Endometrial microvascular endothelial cells (primary cell): ENCODE measurements around the gene SLC4A2. TPM values are rescaled to one million over a fixed set of nuclear protein-coding genes. Genes with fewer than 3 reads are reported as not detected.

Experiments
- in situ Hi-C: cut with HindIII; loops from 2 replicates; pipeline ENCODE4 v1.10.0; 2017; ENCODE audit warnings: low sequenced_read_pairs, low pct_unique_long_range_greater_than_20kb; ENCODE audit errors: inconsistent ontology term
- total RNA-seq: library from RNA; depleted of rRNA; stranded (reverse); fragments of >200 nt; gene quantifications from one replicate; pipeline ENCODE4 v1.2.3, GENCODE V29; 2015; ENCODE audit errors: inconsistent ontology term

Gene SLC4A2
- total RNA-seq, 1 donor from 2014 or later, result 212 TPM

- in situ Hi-C loops, result no loop called here
Measured at GRCh38 chr7:151060416-151061212, 1.2 kb downstream of the SLC4A2 start.

- in situ Hi-C loops, result no loop called here
Measured at GRCh38 chr7:151061213-151062110, 2.1 kb downstream of the SLC4A2 start.

- in situ Hi-C loops, result no loop called here
Measured at GRCh38 chr7:151062111-151062398, 2.7 kb downstream of the SLC4A2 start.

GRCh38 chr7:151062399-151063211 lies 3.2 kb downstream of the SLC4A2 start:
- in situ Hi-C loops, result no loop called here

GRCh38 chr7:151063212-151063561 lies 3.8 kb downstream of the SLC4A2 start:
- in situ Hi-C loops, result no loop called here

GRCh38 chr7:151064454-151064853 lies 5.1 kb downstream of the SLC4A2 start:
- in situ Hi-C loops, result no loop called here

GRCh38 chr7:151064993-151065392 lies 5.6 kb downstream of the SLC4A2 start:
- in situ Hi-C loops, result no loop called here

GRCh38 chr7:151065516-151065915 lies 6.1 kb downstream of the SLC4A2 start:
- in situ Hi-C loops, result no loop called here

GRCh38 chr7:151066273-151066974 lies 7.0 kb downstream of the SLC4A2 start:
- in situ Hi-C loops, result no loop called here

GRCh38 chr7:151068069-151068773 lies 8.8 kb downstream of the SLC4A2 start:
- in situ Hi-C loops, result no loop called here

- in situ Hi-C loops, result no loop called here
Measured at GRCh38 chr7:151069841-151070573, 10.6 kb downstream of the SLC4A2 start.

GRCh38 chr7:151070574-151070960 lies 11.2 kb downstream of the SLC4A2 start:
- in situ Hi-C loops, result no loop called here

- in situ Hi-C loops, result no loop called here
Measured at GRCh38 chr7:151071032-151071866, 11.9 kb downstream of the SLC4A2 start.

- in situ Hi-C loops, result no loop called here
Measured at GRCh38 chr7:151073990-151074389, 14.6 kb downstream of the SLC4A2 start.

GRCh38 chr7:151074817-151075661 lies 15.7 kb downstream of the SLC4A2 start:
- in situ Hi-C loops, result no loop called here

- in situ Hi-C loops, result no loop called here
Measured at GRCh38 chr7:151075662-151075971, 16.2 kb downstream of the SLC4A2 start.
